Spinal cord (tissue), 10 donors: ENCODE measurements around the gene HECW1. TPM values are rescaled to one million over a fixed set of nuclear protein-coding genes. Genes with fewer than 3 reads are reported as not detected.

Experiments used
- DNase-seq, 6 donors: peaks; one replicate each; pipeline versions ENCODE4 v3.0.0 to v3.0.0-alpha.2; 2013 to 2015; ENCODE audit warnings: low spot score in 6 of 6, low read depth in 4 of 6
- H3K27ac ChIP-seq: one replicate; pipeline ENCODE4 v1.5.1; 2013; ENCODE audit warnings: low read depth, low read length, control low read depth
- H3K27me3 ChIP-seq: one replicate; pipeline ENCODE4 v1.6.1; 2013; ENCODE audit warnings: low read length; ENCODE audit not compliant: control insufficient read depth, insufficient read depth
- H3K36me3 ChIP-seq: one replicate; pipeline ENCODE4 v1.6.1; 2013; ENCODE audit warnings: low read length; ENCODE audit not compliant: control insufficient read depth, insufficient read depth
- H3K4me1 ChIP-seq: one replicate; pipeline ENCODE4 v1.6.1; 2013; ENCODE audit warnings: low read length; ENCODE audit not compliant: control insufficient read depth, insufficient read depth
- H3K4me3 ChIP-seq: one replicate; pipeline ENCODE4 v1.5.1; 2013; ENCODE audit warnings: low read depth, low read length, control low read depth
- H3K9me3 ChIP-seq: one replicate; pipeline ENCODE4 v1.6.1; 2013; ENCODE audit warnings: low read length; ENCODE audit not compliant: control insufficient read depth, insufficient read depth
- WGBS: methylation state at CpG from one replicate; pipeline ENCODE4 v1.1.5; 2013; ENCODE audit warnings: missing lambda C conversion rate; ENCODE audit not compliant: insufficient coverage; 5-methylcytosine and 5-hydroxymethylcytosine counted together
- polyA plus RNA-seq, 2 donors: library from polyadenylated mRNA; unstranded; fragments of 120-200 nt; gene quantifications; one replicate each; pipeline ENCODE4 v1.2.1, GENCODE V29; 2013; ENCODE audit not compliant: insufficient read length in 2 of 2
- total RNA-seq, 2 donors: library from RNA; depleted of rRNA in 1 of 2; stranded (reverse); fragments of 120-200 nt in 1 of 2; fragments of >200 nt in 1 of 2; gene quantifications; one replicate each; pipeline versions ENCODE4 v1.2.3 to v1.2.4, GENCODE V29; 2013 to 2014
- donor health status: healthy.

Gene HECW1
- total and polyA plus RNA-seq, 4 donors, result 10.7 to 23.5 (median 18.4) TPM

GRCh38 chr7:43495572-43495971, 383.1 kb downstream of the HECW1 start:
- WGBS, result 100% methylated on average over 1 of the region's 4 CpGs
- Histone ChIP-seq H3K4me3 (no peak overlapping the region), H3K9me3 (no peaks in the 10 kb centered on the region), H3K36me3 (peaks cover 14% of the 10 kb centered on the region), H3K27me3 (no peaks in the 10 kb centered on the region), H3K27ac (no peak overlapping the region), H3K4me1 (no peaks in the 10 kb centered on the region)
- DNase-seq, result no peak

- no peak for DNase-seq
- no peaks in the 10 kb centered on the region for H3K27me3 ChIP-seq
- no peaks in the 10 kb centered on the region for H3K4me1 ChIP-seq
- H3K36me3 ChIP-seq, result peaks cover 14% of the 10 kb centered on the region
- no peak overlapping the region for H3K4me3 ChIP-seq
- H3K27ac ChIP-seq, result no peak overlapping the region
- 90% methylated on average over 1 of the region's 2 CpGs for WGBS
- H3K9me3 ChIP-seq, result no peaks in the 10 kb centered on the region
Observed at GRCh38 chr7:43496596-43496995, 384.1 kb downstream of the HECW1 start.

GRCh38 chr7:43501870-43502269, 389.4 kb downstream of the HECW1 start:
- no peak overlapping the region for H3K4me3 ChIP-seq
- 44% methylated on average over 2 of the region's 3 CpGs for WGBS
- H3K36me3 ChIP-seq, result peaks cover 10% of the 10 kb centered on the region
- no peaks in the 10 kb centered on the region for H3K4me1 ChIP-seq
- no peaks in the 10 kb centered on the region for H3K9me3 ChIP-seq
- no peaks in the 10 kb centered on the region for H3K27me3 ChIP-seq
- no peak overlapping the region for H3K27ac ChIP-seq
- DNase-seq, result no peak

- H3K36me3 ChIP-seq, result peaks cover 15% of the 10 kb centered on the region
- no peak overlapping the region for H3K4me3 ChIP-seq
- H3K27me3 ChIP-seq, result no peaks in the 10 kb centered on the region
- H3K4me1 ChIP-seq, result no peaks in the 10 kb centered on the region
- no peak overlapping the region for H3K27ac ChIP-seq
- DNase-seq, result no peak
- WGBS, result 96% methylated on average over 4 of the region's 7 CpGs
- H3K9me3 ChIP-seq, result no peaks in the 10 kb centered on the region
Observed at GRCh38 chr7:43502941-43503340, 390.5 kb downstream of the HECW1 start.

GRCh38 chr7:43505412-43505811, 393.0 kb downstream of the HECW1 start:
- Histone ChIP-seq H3K27ac (no peak overlapping the region), H3K9me3 (no peaks in the 10 kb centered on the region), H3K4me3 (no peak overlapping the region), H3K4me1 (no peaks in the 10 kb centered on the region), H3K27me3 (no peaks in the 10 kb centered on the region), H3K36me3 (peaks cover 18% of the 10 kb centered on the region)
- DNase-seq, result no peak
- WGBS, result 100% methylated on average over 2 of the region's 2 CpGs

- 100% methylated on average over 1 of the region's 2 CpGs for WGBS
- no peaks in the 10 kb centered on the region for H3K27me3 ChIP-seq
- DNase-seq, result no peak
- no peaks in the 10 kb centered on the region for H3K4me1 ChIP-seq
- H3K36me3 ChIP-seq, result peaks cover 18% of the 10 kb centered on the region
- H3K9me3 ChIP-seq, result no peaks in the 10 kb centered on the region
- no peak overlapping the region for H3K4me3 ChIP-seq
- no peak overlapping the region for H3K27ac ChIP-seq
Observed at GRCh38 chr7:43506460-43506859, 394.0 kb downstream of the HECW1 start.

- H3K9me3 ChIP-seq, result no peaks in the 10 kb centered on the region
- peaks cover 8% of the 10 kb centered on the region for H3K4me1 ChIP-seq
- WGBS, result no CpG with 5 or more reads among the region's 1 CpG
- H3K36me3 ChIP-seq, result peaks cover 22% of the 10 kb centered on the region
- H3K4me3 ChIP-seq, result no peak overlapping the region
- H3K27ac ChIP-seq, result no peak overlapping the region
- no peak for DNase-seq
- no peaks in the 10 kb centered on the region for H3K27me3 ChIP-seq
Observed at GRCh38 chr7:43508461-43508860, 396.0 kb downstream of the HECW1 start.

GRCh38 chr7:43509906-43510305, 397.5 kb downstream of the HECW1 start:
- Histone ChIP-seq H3K9me3 (no peaks in the 10 kb centered on the region), H3K4me1 (peaks cover 12% of the 10 kb centered on the region), H3K27me3 (no peaks in the 10 kb centered on the region), H3K4me3 (no peak overlapping the region), H3K36me3 (peaks cover 15% of the 10 kb centered on the region), H3K27ac (no peak overlapping the region)
- WGBS, result 83% methylated on average over 1 of the region's 4 CpGs
- DNase-seq, result no peak

- Histone ChIP-seq H3K4me3 (no peak overlapping the region), H3K27me3 (no peaks in the 10 kb centered on the region), H3K9me3 (no peaks in the 10 kb centered on the region), H3K4me1 (peaks cover 12% of the 10 kb centered on the region), H3K27ac (no peak overlapping the region), H3K36me3 (peaks cover 15% of the 10 kb centered on the region)
- DNase-seq, result no peak
- WGBS, result 65% methylated on average over 8 of the region's 9 CpGs
Observed at GRCh38 chr7:43511029-43511428, 398.6 kb downstream of the HECW1 start.

GRCh38 chr7:43511769-43512515, 399.5 kb downstream of the HECW1 start:
- no peaks in the 10 kb centered on the region for H3K27me3 ChIP-seq
- 95% methylated on average over 10 of the region's 13 CpGs for WGBS
- H3K36me3 ChIP-seq, result peaks cover 11% of the 10 kb centered on the region
- peaks cover 12% of the 10 kb centered on the region for H3K4me1 ChIP-seq
- no peaks in the 10 kb centered on the region for H3K9me3 ChIP-seq
- no peak overlapping the region for H3K4me3 ChIP-seq
- H3K27ac ChIP-seq, result no peak overlapping the region
- DNase-seq, result no peak
